Glomerular visceral epithelial cell (primary cell): ENCODE measurements around the gene TARDBP.
"Not testable (repeated sequence)": the region's sequence is repeated elsewhere in the genome, so short reads cannot be mapped to it uniquely, and the experiment has no call there.

Source experiments
- DNase-seq: peaks from one replicate; pipeline ENCODE4 v3.0.0-alpha.2; 2016; ENCODE audit errors: extremely low spot score

TARDBP gene

GRCh38 chr1:11042995-11043874 is 30.8 kb downstream of the TARDBP start:
- DNase-seq, result no peak

GRCh38 chr1:11044086-11044848 is 31.8 kb downstream of the TARDBP start:
- no peak for DNase-seq

GRCh38 chr1:11044849-11045427 is 32.5 kb downstream of the TARDBP start:
- DNase-seq, result no peak

- DNase-seq, result no peak
Measured at GRCh38 chr1:11045428-11046269, 33.2 kb downstream of the TARDBP start.

- DNase-seq, result no peak
Measured at GRCh38 chr1:11046270-11046566, 33.8 kb downstream of the TARDBP start.

GRCh38 chr1:11046625-11047365 is 34.3 kb downstream of the TARDBP start, which contains the start of gene MASP2:
Gene MASP2 (minus strand): TSS chr1:11047239. CDS start chr1:11047207, 32 bp downstream.
- DNase-seq, result no peak

GRCh38 chr1:11051121-11051520 is 38.7 kb downstream of the TARDBP start:
- DNase-seq, result not testable (repeated sequence)

GRCh38 chr1:11051781-11052511 is 39.5 kb downstream of the TARDBP start:
- DNase-seq, result no peak

GRCh38 chr1:11052839-11053757 is 40.6 kb downstream of the TARDBP start:
- DNase-seq, result no peak

- no peak for DNase-seq
Measured at GRCh38 chr1:11053758-11054137, 41.3 kb downstream of the TARDBP start.

- no peak for DNase-seq
Measured at GRCh38 chr1:11054181-11054580, 41.7 kb downstream of the TARDBP start.

GRCh38 chr1:11054666-11055065 is 42.2 kb downstream of the TARDBP start:
- no peak for DNase-seq

- no peak for DNase-seq
Measured at GRCh38 chr1:11055676-11056075, 43.2 kb downstream of the TARDBP start.

- DNase-seq, result no peak
Measured at GRCh38 chr1:11056504-11056903, 44.0 kb downstream of the TARDBP start.

GRCh38 chr1:11057477-11057876 is 45.0 kb downstream of the TARDBP start:
- no peak for DNase-seq

- no peak for DNase-seq
Measured at GRCh38 chr1:11058026-11058425, 45.6 kb downstream of the TARDBP start.

GRCh38 chr1:11058595-11059154 is 46.2 kb downstream of the TARDBP start:
- DNase-seq, result no peak

- no peak for DNase-seq
Measured at GRCh38 chr1:11059155-11059967, 46.9 kb downstream of the TARDBP start.
